ENCODE results near the gene P2RX3. TPM values are rescaled to one million over a fixed set of nuclear protein-coding genes. Genes with fewer than 3 reads are reported as not detected.

Gene P2RX3
- total RNA-seq, 1 experiment from 2014 or later = not detected

GRCh38 chr11:57348636-57349313 lies 10.6 kb downstream of the P2RX3 start:
- Histone ChIP-seq H2AFZ (no peak overlapping the region), H4K20me1 (ENCODE audit: insufficient read depth) (no peaks in the 10 kb centered on the region), H3K79me2 (ENCODE audit: low read depth) (no peaks in the 10 kb centered on the region), H3F3A (ENCODE audit: insufficient read depth, low read depth) (no peaks in the 10 kb centered on the region; the same call in 1 of the 2 replicates), H3K4me3 (no peak overlapping the region), H3K9me2 (ENCODE audit: insufficient read depth) (no peaks in the 10 kb centered on the region), H3K9me3 (ENCODE audit: insufficient read depth, low read depth) (peaks cover 10% of the 10 kb centered on the region), H3K27ac (no peak overlapping the region), H3K4me2 (no peak overlapping the region), H3K27me3 (ENCODE audit: insufficient read depth, low read depth) (peaks cover 14% of the 10 kb centered on the region), H3K4me1 (replicated peaks; ENCODE audit: insufficient read depth) (no peaks in the 10 kb centered on the region), H3K36me3 (ENCODE audit: low read depth) (0 out of 2 replicates have a peak, but pooled peaks cover 4% of the 10 kb centered on the region)
- no TSS peak for BruUV-seq (replicated peaks)
- DNase-seq = no peak
- intact Hi-C loops (cut with micrococcal nuclease; ENCODE audit: unreplicated experiment) = loop anchor here (1.0 to 5.0 kb wide), 3 partner anchors 134 to 1324 kb away; no protein-coding TSS in a partner anchor
- ChIA-PET CTCF (interaction anchor here (0.5 kb wide), 1 partner anchor 12 kb away, joined by 3 read pairs; no protein-coding TSS in a partner anchor), POLR2A (ENCODE audit: unreplicated experiment) (no interaction called here)
- TF ChIP-seq CTCF (conservative IDR thresholded peaks at IDR 0.05) (no peak), EZH2 (IDR thresholded peaks at IDR 0.05; ENCODE audit: low read depth) (no peak)

- ChIA-PET CTCF (interaction anchor here (0.5 to 0.8 kb wide), 8 partner anchors 10 to 1184 kb away, joined by 3 to 11 read pairs (median 5); no protein-coding TSS in a partner anchor), POLR2A (ENCODE audit: unreplicated experiment) (interaction anchor here (0.5 to 0.6 kb wide), 2 partner anchors 176 to 306 kb away, joined by 4 to 7 read pairs; no protein-coding TSS in a partner anchor)
- intact Hi-C loops (cut with micrococcal nuclease; ENCODE audit: unreplicated experiment) = loop anchor here (1.0 to 5.0 kb wide), 3 partner anchors 133 to 1323 kb away; no protein-coding TSS in a partner anchor
- no peaks in the 10 kb centered on the region for H3K9me2 ChIP-seq (ENCODE audit: insufficient read depth)
- no peaks in the 10 kb centered on the region for H3K4me1 ChIP-seq (replicated peaks; ENCODE audit: insufficient read depth)
- peak overlapping the region; percentile 41; the same call in 1 of the 2 replicates for H3K4me2 ChIP-seq
- peaks cover 10% of the 10 kb centered on the region for H3K9me3 ChIP-seq (ENCODE audit: insufficient read depth, low read depth)
- no TSS peak for BruUV-seq (replicated peaks)
- no peak overlapping the region for H3K27ac ChIP-seq
- H4K20me1 ChIP-seq (ENCODE audit: insufficient read depth) = no peaks in the 10 kb centered on the region
- peaks cover 22% of the 10 kb centered on the region for H3K27me3 ChIP-seq (ENCODE audit: insufficient read depth, low read depth)
- peak in 1 of 2 experiments; percentile 65 for DNase-seq
- TF ChIP-seq EZH2 (IDR thresholded peaks at IDR 0.05; ENCODE audit: low read depth) (no peak), CTCF (conservative IDR thresholded peaks at IDR 0.05) (peak; percentile 92)
- no peak overlapping the region for H3K4me3 ChIP-seq
- H3K79me2 ChIP-seq (ENCODE audit: low read depth) = no peaks in the 10 kb centered on the region
- H2AFZ ChIP-seq = peak overlapping the region; percentile 52; the same call in 1 of the 2 replicates
- H3K36me3 ChIP-seq (ENCODE audit: low read depth) = 0 out of 2 replicates have a peak, but pooled peaks cover 4% of the 10 kb centered on the region
- no peaks in the 10 kb centered on the region; the same call in 1 of the 2 replicates for H3F3A ChIP-seq (ENCODE audit: insufficient read depth, low read depth)
Measured at GRCh38 chr11:57349491-57350274, 11.5 kb downstream of the P2RX3 start.

- H4K20me1 ChIP-seq (ENCODE audit: insufficient read depth) = no peaks in the 10 kb centered on the region
- DNase-seq = no peak
- CTCF ChIA-PET = interaction anchor here (0.7 kb wide), 1 partner anchor 141 kb away, joined by 13 read pairs; no protein-coding TSS in a partner anchor
- H3K36me3 ChIP-seq (ENCODE audit: low read depth) = 0 out of 2 replicates have a peak, but pooled peaks cover 4% of the 10 kb centered on the region
- H3K9me2 ChIP-seq (ENCODE audit: insufficient read depth) = no peaks in the 10 kb centered on the region
- H3K4me1 ChIP-seq (replicated peaks; ENCODE audit: insufficient read depth) = no peaks in the 10 kb centered on the region
- BruUV-seq (replicated peaks) = no TSS peak
- POLR2A ChIA-PET (ENCODE audit: unreplicated experiment) = no interaction called here
- H3K4me2 ChIP-seq = no peak overlapping the region
- peaks cover 10% of the 10 kb centered on the region for H3K9me3 ChIP-seq (ENCODE audit: insufficient read depth, low read depth)
- no peak overlapping the region for H3K27ac ChIP-seq
- peaks cover 22% of the 10 kb centered on the region for H3K27me3 ChIP-seq (ENCODE audit: insufficient read depth, low read depth)
- no peak overlapping the region for H2AFZ ChIP-seq
- no peaks in the 10 kb centered on the region for H3K79me2 ChIP-seq (ENCODE audit: low read depth)
- TF ChIP-seq CTCF (conservative IDR thresholded peaks at IDR 0.05) = no peak
- no peak for TF ChIP-seq EZH2 (IDR thresholded peaks at IDR 0.05; ENCODE audit: low read depth)
- H3K4me3 ChIP-seq = no peak overlapping the region
- H3F3A ChIP-seq (ENCODE audit: insufficient read depth, low read depth) = no peaks in the 10 kb centered on the region
- intact Hi-C loops (cut with micrococcal nuclease; ENCODE audit: unreplicated experiment) = no loop called here
Measured at GRCh38 chr11:57353036-57353435, 14.9 kb downstream of the P2RX3 start.

Measured in PC-9 (cell line).